ENCODE results near the gene ABRACL.
"Not testable (repeated sequence)": the region's sequence is repeated elsewhere in the genome, so short reads cannot be mapped to it uniquely, and the experiment has no call there.

Gene ABRACL

DNA sequence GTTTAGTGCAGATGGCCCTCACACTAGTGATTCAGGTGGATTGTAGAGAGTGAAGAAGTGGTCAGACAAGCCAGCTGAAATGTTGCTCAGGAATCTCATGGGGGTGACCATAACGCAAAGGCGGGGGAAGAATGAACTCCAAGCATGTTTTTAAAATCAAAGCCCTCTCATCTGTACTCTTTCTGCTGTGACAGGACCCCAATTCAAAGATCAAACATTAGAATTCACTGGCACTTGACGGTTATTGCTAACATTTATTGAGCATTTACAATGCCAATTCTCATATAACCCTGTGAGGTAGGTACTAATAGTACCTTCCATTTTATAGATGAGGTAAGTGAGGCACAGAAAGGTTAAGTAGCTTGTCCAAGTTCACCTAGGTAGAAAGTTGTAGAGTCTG is 15.7 kb downstream of the ABRACL start:
- Histone ChIP-seq H3K27ac (no peak overlapping the region), H3K4me3 (ENCODE audit: low read depth in 1 of 2, low read length in 1 of 2) (no peak overlapping the region), H3K4me1 (ENCODE audit: control insufficient read depth in 1 of 2, insufficient read depth in 1 of 2, low read depth in 1 of 2, low read length in 1 of 2) (no peaks in the 10 kb centered on the region), H3K36me3 (peaks cover 43% of the 10 kb centered on the region), H3K9me3 (no peaks in the 10 kb centered on the region), H3K27me3 (no peaks in the 10 kb centered on the region)
- TF ChIP-seq, protein P1, sequence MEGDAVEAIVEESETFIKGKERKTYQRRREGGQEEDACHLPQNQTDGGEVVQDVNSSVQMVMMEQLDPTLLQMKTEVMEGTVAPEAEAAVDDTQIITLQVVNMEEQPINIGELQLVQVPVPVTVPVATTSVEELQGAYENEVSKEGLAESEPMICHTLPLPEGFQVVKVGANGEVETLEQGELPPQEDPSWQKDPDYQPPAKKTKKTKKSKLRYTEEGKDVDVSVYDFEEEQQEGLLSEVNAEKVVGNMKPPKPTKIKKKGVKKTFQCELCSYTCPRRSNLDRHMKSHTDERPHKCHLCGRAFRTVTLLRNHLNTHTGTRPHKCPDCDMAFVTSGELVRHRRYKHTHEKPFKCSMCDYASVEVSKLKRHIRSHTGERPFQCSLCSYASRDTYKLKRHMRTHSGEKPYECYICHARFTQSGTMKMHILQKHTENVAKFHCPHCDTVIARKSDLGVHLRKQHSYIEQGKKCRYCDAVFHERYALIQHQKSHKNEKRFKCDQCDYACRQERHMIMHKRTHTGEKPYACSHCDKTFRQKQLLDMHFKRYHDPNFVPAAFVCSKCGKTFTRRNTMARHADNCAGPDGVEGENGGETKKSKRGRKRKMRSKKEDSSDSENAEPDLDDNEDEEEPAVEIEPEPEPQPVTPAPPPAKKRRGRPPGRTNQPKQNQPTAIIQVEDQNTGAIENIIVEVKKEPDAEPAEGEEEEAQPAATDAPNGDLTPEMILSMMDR (IDR thresholded peaks at IDR 0.05), result no peak

DNA sequence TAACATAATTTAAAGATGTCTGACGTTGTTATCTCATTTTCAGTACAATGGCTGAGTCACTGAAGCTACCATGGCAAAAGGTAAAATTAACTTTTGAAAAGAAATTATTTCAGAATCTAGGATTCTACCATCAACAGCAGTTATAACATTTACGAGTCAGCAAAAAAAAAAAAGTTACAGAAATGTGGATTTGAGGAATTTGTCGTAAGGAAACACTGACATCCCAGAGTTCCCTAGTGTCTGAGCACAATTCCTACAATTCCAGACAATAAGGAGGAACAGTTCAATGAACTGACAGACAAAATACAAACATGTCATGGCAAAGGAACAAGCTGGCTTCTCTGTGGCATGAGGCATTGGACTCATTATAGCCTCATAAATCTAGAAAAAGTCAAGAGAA is 19.1 kb downstream of the ABRACL start:
- Histone ChIP-seq H3K9me3 (no peaks in the 10 kb centered on the region), H3K27me3 (no peaks in the 10 kb centered on the region), H3K36me3 (peaks cover 19% of the 10 kb centered on the region), H3K4me3 (ENCODE audit: low read depth in 1 of 2, low read length in 1 of 2) (no peak overlapping the region), H3K4me1 (ENCODE audit: control insufficient read depth in 1 of 2, insufficient read depth in 1 of 2, low read depth in 1 of 2, low read length in 1 of 2) (no peaks in the 10 kb centered on the region), H3K27ac (no peak overlapping the region)
- TF ChIP-seq, protein P1 (IDR thresholded peaks at IDR 0.05), result no peak

DNA sequence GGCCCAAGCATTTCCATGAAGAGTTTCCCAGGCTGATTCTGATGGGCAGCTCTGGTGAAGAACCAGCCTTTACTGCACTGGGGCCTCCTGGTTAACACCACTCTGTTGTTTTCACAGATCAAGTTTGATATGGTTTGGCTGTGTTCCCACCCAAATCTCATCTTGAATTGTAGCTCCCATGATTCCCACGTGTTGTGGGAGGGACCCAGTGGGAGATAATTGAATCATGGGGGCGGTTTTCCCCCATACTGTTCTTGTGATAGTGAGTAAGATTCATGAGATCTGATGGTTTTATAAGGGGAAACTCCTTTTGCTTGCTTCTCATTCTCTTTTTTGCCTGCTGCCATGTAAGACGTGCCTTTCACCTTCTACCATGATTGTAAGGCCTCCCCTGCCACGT is 20.4 kb downstream of the ABRACL start:
- not testable (repeated sequence) for H3K27ac ChIP-seq; H3K36me3 ChIP-seq; H3K9me3 ChIP-seq; H3K4me3 ChIP-seq (ENCODE audit: low read depth in 1 of 2, low read length in 1 of 2); H3K4me1 ChIP-seq (ENCODE audit: control insufficient read depth in 1 of 2, insufficient read depth in 1 of 2, low read depth in 1 of 2, low read length in 1 of 2); H3K27me3 ChIP-seq

DNA sequence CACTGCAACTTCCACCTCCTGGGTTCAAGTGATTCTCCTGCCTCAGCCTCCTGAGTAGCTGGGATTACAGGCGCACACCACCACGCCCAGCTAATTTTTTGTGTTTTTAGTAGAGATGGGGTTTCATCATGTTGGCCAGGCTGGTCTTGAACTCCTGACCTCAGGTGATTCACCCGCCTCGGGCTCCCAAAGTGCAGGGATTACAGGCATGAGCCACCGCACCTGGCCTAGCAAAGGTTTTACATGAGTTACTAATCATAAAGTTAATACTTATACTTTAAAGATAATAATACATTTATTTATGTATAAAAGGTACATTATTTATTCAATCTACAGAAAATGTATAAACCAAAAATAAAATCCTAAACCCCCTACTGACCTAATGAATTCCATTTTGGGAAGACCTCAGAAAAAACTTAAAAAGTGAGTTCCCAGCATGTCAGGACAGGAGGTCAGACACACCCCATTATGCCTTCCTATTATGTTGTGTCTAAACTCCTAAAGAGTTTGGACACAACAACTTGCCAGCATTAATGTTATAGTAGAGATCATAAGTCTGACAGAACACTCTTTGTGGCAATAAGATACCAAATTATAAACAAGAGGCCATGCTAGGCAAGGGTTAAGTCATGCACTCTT is 21.7 kb downstream of the ABRACL start:
- not testable (repeated sequence) for H3K27me3 ChIP-seq; H3K4me1 ChIP-seq (ENCODE audit: control insufficient read depth in 1 of 2, insufficient read depth in 1 of 2, low read depth in 1 of 2, low read length in 1 of 2); H3K27ac ChIP-seq; H3K9me3 ChIP-seq; H3K36me3 ChIP-seq; H3K4me3 ChIP-seq (ENCODE audit: low read depth in 1 of 2, low read length in 1 of 2)

DNA sequence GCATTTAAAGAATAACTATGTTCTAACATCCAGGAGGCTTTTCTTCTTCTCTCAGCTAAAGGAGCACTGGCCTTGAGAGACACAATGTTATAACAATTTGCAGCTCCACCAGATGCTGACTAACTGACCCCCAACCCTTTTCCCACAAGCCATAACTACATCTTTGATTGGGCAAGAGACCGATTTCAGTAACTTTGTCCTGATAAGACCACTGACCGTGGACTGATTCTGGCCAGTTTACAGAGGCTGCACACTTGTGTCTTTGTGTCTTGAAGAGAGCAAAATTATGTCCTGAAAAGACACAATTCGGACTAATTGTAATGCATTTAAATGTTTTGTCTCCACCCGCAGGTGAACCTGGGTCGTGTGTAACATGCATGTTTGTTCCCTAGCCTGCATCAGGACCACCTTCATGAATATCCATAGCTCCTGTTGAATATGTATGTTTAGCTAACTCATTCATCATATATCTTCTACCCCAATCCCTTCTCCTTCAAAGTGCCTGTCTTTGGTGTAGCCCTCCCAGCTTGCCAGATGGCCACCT is 22.3 kb downstream of the ABRACL start:
- H3K27me3 ChIP-seq, result no peaks in the 10 kb centered on the region
- H3K27ac ChIP-seq, result no peak overlapping the region
- H3K9me3 ChIP-seq, result no peaks in the 10 kb centered on the region
- H3K4me3 ChIP-seq (ENCODE audit: low read depth in 1 of 2, low read length in 1 of 2), result no peak overlapping the region
- no peaks in the 10 kb centered on the region for H3K4me1 ChIP-seq (ENCODE audit: control insufficient read depth in 1 of 2, insufficient read depth in 1 of 2, low read depth in 1 of 2, low read length in 1 of 2)
- H3K36me3 ChIP-seq, result no peaks in the 10 kb centered on the region
- TF ChIP-seq, protein P1 (IDR thresholded peaks at IDR 0.05), result no peak

DNA sequence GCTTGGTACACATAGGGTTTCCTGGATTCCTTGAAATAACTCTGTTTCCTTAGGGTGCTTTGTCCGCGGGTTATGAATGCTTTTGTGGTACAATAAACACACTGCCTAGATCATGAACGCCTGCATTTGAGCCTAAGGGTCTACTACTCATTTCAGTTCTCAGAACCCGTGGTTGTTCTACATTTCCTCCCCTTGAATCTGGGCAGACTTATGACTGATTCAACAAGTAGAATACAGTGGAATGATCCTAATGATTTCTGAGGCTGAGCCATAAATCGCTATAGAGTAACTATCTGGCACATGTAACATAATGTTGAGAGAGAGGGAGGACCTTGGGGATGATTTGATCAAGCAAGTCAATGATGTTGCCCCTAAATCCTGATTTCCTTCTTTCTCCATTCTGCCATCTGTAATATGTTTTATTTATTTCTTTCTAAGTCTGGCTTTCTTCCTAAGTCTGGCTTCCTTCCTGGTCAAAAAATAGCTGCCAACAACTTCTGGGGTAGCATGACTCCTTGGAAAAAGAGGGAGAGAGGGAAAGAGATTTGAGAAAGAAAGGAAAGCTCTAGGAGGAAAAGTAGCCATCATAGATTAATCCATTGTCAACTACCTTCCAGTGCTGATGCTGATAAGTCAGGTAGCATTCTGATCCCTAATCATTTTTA is 23.0 kb downstream of the ABRACL start:
- Histone ChIP-seq H3K9me3 (no peaks in the 10 kb centered on the region), H3K4me1 (ENCODE audit: control insufficient read depth in 1 of 2, insufficient read depth in 1 of 2, low read depth in 1 of 2, low read length in 1 of 2) (no peaks in the 10 kb centered on the region), H3K4me3 (ENCODE audit: low read depth in 1 of 2, low read length in 1 of 2) (no peak overlapping the region), H3K36me3 (no peaks in the 10 kb centered on the region), H3K27ac (no peak overlapping the region), H3K27me3 (no peaks in the 10 kb centered on the region)
- TF ChIP-seq, protein P1 (IDR thresholded peaks at IDR 0.05), result no peak
